ENCODE results near the gene ACE2. TPM values are rescaled to one million over a fixed set of nuclear protein-coding genes. Genes with fewer than 3 reads are reported as not detected.

Gene ACE2
- total and polyA plus RNA-seq, 9 of the 15 experiments (the other 6 are each of a cell fraction or from before 2014, with no cell fraction given), result 0.03 to 0.09 (median 0.07) TPM; not detected in 6

DNA sequence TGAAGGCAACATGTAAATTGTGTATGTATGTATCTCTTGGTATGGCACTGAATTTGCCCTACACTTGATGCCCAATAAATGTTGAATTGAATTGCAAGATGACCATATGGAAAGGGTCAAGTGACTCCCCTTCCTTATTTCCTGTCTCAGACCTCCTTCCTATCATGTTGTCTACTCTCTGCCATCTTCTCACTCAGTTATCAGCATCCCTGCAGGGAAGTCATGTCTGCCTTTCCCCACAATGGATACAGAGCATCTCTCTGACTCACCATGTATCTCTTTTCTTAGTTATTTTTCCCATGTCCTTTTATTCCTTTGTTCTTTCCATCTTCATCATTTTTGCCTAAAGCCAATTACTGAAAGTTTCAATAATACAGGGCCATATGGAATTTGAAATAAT lies 77.7 kb downstream of the ACE2 start (continued):
- TF ChIP-seq, protein P1, sequence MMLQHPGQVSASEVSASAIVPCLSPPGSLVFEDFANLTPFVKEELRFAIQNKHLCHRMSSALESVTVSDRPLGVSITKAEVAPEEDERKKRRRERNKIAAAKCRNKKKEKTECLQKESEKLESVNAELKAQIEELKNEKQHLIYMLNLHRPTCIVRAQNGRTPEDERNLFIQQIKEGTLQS (IDR thresholded peaks at IDR 0.05), result no peak
- TF ChIP-seq, protein P1 (CRISPR knock-in tag; conservative IDR thresholded peaks at IDR 0.05), result no peak
- TF ChIP-seq CTBP1 (IDR thresholded peaks at IDR 0.05; ENCODE audit: borderline replicate concordance), result peak; percentile 68; the same call in 1 of the 2 replicates
- no peak for TF ChIP-seq POLR2G (IDR thresholded peaks at IDR 0.05; ENCODE audit: low read depth, low read length)
- TF ChIP-seq ZNF79 (CRISPR knock-in tag; IDR thresholded peaks at IDR 0.05; ENCODE audit: low read depth), result no peak
- no peak for TF ChIP-seq RHOXF2B (CRISPR knock-in tag; conservative IDR thresholded peaks at IDR 0.05)
- peak; percentile 63 for TF ChIP-seq CBFA2T3 (IDR thresholded peaks at IDR 0.05)
- TF ChIP-seq CAMTA2 (CRISPR knock-in tag; conservative IDR thresholded peaks at IDR 0.05), result no peak

DNA sequence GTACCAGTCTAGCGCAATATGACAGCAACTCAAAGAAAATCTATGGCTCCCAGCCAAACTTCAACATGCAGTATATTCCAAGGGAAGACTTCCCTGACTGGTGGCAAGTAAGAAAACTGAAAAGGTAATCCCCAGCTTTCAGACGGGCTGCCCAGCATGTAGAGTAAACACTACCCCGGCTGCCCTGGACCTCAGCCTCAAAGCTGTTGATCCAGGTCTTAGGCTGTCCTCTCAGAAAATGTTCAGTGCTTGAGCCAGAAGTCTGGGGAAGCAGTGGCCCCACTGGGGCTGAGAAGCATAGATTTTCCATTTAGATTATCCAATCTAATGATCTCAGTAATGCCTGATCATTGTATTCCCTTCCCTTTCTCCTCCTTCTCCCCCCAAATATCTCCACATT lies 78.3 kb downstream of the ACE2 start:
- no peak for FAIRE-seq
- BruUV-seq (replicated peaks), result no TSS peak
- CTCF ChIA-PET (ENCODE audit: low intra/inter-chr PET ratio), result no interaction called here

More for the DNA sequence above, 78.3 kb downstream of the ACE2 start:
- no peaks in the 10 kb centered on the region for H3K79me2 ChIP-seq (ENCODE audit: control insufficient read depth, insufficient read depth, low read length)
- POLR2A ChIA-PET, result interaction anchor here (0.6 to 0.9 kb wide), 2 partner anchors 16 to 1483 kb away, joined by 3 read pairs; no protein-coding TSS in a partner anchor
- H3K4me3 ChIP-seq, result no peak overlapping the region
- intact Hi-C loops (cut with micrococcal nuclease), result no loop called here
- H3K9me1 ChIP-seq (ENCODE audit: control insufficient read depth, insufficient read depth, low read length), result no peaks in the 10 kb centered on the region
- in situ Hi-C loops (cut with MboI), result no loop called here
- no peak overlapping the region for H3K4me2 ChIP-seq (ENCODE audit: insufficient read depth, low read length)
- H3K9me3 ChIP-seq (replicated peaks; ENCODE audit: control insufficient read depth, insufficient read depth, low read depth, low read length), result no peaks in the 10 kb centered on the region
- no peaks in the 10 kb centered on the region for H4K20me1 ChIP-seq (replicated peaks; ENCODE audit: control insufficient read depth, insufficient read depth, low read length)
- 38% methylated on average over 3 of the region's 3 CpGs for WGBS (ENCODE audit: insufficient coverage, low coverage, missing lambda C conversion rate)
- no peaks in the 10 kb centered on the region for H3K27me3 ChIP-seq (ENCODE audit: control insufficient read depth in 2 of 2, insufficient read depth in 2 of 2, low read length in 2 of 2)
- H3K36me3 ChIP-seq (ENCODE audit: control insufficient read depth, insufficient read depth, low read length), result no peaks in the 10 kb centered on the region
- H3K4me1 ChIP-seq (replicated peaks in 1 of 2; ENCODE audit: control insufficient read depth in 2 of 2, insufficient read depth in 2 of 2, low read length in 2 of 2), result peaks cover 0 to 8% of the 10 kb centered on the region in 2 experiments; a peak in 3 of 5 replicates
- ATAC-seq (peak; percentile 66), DNase-seq (ENCODE audit: extremely low read depth in 1 of 4, low spot score in 3 of 4) (no peak)
- H3K27ac ChIP-seq (ENCODE audit: extremely low read depth, low read depth, low read length), result no peak overlapping the region
- TF ChIP-seq NFIC (IDR thresholded peaks at IDR 0.05) (peak; percentile 54), MECOM (CRISPR knock-in tag; IDR thresholded peaks at IDR 0.05) (no peak), NEUROD1 (IDR thresholded peaks at IDR 0.05; ENCODE audit: borderline replicate concordance, low read depth, low read length, partially characterized antibody) (no peak), DMBX1 (CRISPR knock-in tag; IDR thresholded peaks at IDR 0.05; ENCODE audit: borderline replicate concordance) (0 out of 2 replicates have a peak, but pooled peaks have one; percentile 18), MTA1 (IDR thresholded peaks at IDR 0.05; ENCODE audit: borderline replicate concordance) (no peak)
- TF ChIP-seq, protein P2, sequence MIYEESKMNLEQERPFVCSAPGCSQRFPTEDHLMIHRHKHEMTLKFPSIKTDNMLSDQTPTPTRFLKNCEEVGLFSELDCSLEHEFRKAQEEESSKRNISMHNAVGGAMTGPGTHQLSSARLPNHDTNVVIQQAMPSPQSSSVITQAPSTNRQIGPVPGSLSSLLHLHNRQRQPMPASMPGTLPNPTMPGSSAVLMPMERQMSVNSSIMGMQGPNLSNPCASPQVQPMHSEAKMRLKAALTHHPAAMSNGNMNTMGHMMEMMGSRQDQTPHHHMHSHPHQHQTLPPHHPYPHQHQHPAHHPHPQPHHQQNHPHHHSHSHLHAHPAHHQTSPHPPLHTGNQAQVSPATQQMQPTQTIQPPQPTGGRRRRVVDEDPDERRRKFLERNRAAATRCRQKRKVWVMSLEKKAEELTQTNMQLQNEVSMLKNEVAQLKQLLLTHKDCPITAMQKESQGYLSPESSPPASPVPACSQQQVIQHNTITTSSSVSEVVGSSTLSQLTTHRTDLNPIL (CRISPR knock-in tag; IDR thresholded peaks at IDR 0.05), result no peak
- TF ChIP-seq, protein P3, sequence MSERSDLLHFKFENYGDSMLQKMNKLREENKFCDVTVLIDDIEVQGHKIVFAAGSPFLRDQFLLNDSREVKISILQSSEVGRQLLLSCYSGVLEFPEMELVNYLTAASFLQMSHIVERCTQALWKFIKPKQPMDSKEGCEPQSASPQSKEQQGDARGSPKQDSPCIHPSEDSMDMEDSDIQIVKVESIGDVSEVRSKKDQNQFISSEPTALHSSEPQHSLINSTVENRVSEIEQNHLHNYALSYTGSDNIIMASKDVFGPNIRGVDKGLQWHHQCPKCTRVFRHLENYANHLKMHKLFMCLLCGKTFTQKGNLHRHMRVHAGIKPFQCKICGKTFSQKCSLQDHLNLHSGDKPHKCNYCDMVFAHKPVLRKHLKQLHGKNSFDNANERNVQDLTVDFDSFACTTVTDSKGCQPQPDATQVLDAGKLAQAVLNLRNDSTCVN (CRISPR knock-in tag; IDR thresholded peaks at IDR 0.05), result no peak
- TF ChIP-seq, protein P4, sequence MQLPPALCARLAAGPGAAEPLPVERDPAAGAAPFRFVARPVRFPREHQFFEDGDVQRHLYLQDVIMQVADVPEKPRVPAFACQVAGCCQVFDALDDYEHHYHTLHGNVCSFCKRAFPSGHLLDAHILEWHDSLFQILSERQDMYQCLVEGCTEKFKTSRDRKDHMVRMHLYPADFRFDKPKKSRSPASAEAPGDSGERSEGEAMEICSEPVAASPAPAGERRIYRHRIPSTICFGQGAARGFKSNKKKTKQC (CRISPR knock-in tag; IDR thresholded peaks at IDR 0.05), result no peak
- peak overlapping the region; percentile 70 for H2AFZ ChIP-seq (ENCODE audit: low read depth, low read length)
- no peak overlapping the region for H3K9ac ChIP-seq (ENCODE audit: insufficient read depth in 1 of 2, low read depth in 2 of 2, low read length in 2 of 2)
